ENCODE data around the gene DMRTB1.

Gene DMRTB1

DNA sequence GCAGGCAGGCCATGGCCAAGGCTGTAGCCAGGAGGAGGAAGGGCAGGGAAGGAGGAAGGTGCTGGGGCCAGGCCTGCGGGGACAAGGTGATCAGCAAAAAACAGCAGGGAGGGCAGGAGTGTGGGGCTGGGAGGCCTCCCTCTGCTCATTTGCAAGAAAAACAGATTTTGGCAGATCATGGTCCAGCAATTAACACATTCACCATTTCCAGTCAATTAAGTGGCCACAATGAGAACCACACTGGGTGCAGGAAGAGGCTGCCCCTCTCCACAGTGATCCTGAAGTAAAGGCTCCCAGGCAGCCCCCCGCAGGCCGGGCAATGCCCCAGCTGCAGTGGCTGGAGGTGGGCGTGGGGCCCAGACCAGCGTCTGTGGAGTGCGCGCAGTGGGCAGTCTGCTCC lies 54.6 kb downstream of the DMRTB1 start:
- Histone ChIP-seq H3K36me3 (ENCODE audit: control insufficient read depth in 2 of 2, insufficient read depth in 1 of 2, low read length in 2 of 2) (no peaks in the 10 kb centered on the region), H3K4me3 (ENCODE audit: low read depth, low read length) (no peak overlapping the region), H3K4me1 (ENCODE audit: control insufficient read depth, insufficient read depth, low read length) (peaks cover 13% of the 10 kb centered on the region), H3K27ac (ENCODE audit: extremely low read depth, low read depth, low read length) (no peak overlapping the region), H3K9me3 (ENCODE audit: control insufficient read depth, insufficient read depth, low read depth, low read length) (no peaks in the 10 kb centered on the region)
- no peak for TF ChIP-seq ZNF404 (tag by site-specific recombination; IDR thresholded peaks at IDR 0.05)
- no peak for TF ChIP-seq ZNF211 (tag by site-specific recombination; IDR thresholded peaks at IDR 0.05; ENCODE audit: low read depth)
- no peak for TF ChIP-seq ZNF335 (tag by site-specific recombination; conservative IDR thresholded peaks at IDR 0.05)
- TF ChIP-seq ZNF302 (tag by site-specific recombination; IDR thresholded peaks at IDR 0.05; ENCODE audit: low read depth): no peak
- TF ChIP-seq, protein P1, sequence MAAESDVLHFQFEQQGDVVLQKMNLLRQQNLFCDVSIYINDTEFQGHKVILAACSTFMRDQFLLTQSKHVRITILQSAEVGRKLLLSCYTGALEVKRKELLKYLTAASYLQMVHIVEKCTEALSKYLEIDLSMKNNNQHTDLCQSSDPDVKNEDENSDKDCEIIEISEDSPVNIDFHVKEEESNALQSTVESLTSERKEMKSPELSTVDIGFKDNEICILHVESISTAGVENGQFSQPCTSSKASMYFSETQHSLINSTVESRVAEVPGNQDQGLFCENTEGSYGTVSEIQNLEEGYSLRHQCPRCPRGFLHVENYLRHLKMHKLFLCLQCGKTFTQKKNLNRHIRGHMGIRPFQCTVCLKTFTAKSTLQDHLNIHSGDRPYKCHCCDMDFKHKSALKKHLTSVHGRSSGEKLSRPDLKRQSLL (tag by site-specific recombination; IDR thresholded peaks at IDR 0.05): no peak
- TF ChIP-seq ZNF473 (tag by site-specific recombination; IDR thresholded peaks at IDR 0.05): no peak
- TF ChIP-seq ZNF433 (tag by site-specific recombination; IDR thresholded peaks at IDR 0.05; ENCODE audit: low read depth): no peak
- no peak for TF ChIP-seq GFI1B (tag by site-specific recombination; IDR thresholded peaks at IDR 0.05)
- TF ChIP-seq, protein P2, sequence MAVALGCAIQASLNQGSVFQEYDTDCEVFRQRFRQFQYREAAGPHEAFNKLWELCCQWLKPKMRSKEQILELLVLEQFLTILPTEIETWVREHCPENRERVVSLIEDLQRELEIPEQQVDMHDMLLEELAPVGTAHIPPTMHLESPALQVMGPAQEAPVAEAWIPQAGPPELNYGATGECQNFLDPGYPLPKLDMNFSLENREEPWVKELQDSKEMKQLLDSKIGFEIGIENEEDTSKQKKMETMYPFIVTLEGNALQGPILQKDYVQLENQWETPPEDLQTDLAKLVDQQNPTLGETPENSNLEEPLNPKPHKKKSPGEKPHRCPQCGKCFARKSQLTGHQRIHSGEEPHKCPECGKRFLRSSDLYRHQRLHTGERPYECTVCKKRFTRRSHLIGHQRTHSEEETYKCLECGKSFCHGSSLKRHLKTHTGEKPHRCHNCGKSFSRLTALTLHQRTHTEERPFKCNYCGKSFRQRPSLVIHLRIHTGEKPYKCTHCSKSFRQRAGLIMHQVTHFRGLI (tag by site-specific recombination; IDR thresholded peaks at IDR 0.05): no peak
- no peak for TF ChIP-seq ZNF654 (tag by site-specific recombination; IDR thresholded peaks at IDR 0.05; ENCODE audit: low read depth)
- no peak for TF ChIP-seq PRDM1 (tag by site-specific recombination; IDR thresholded peaks at IDR 0.05)
- TF ChIP-seq, protein P3, sequence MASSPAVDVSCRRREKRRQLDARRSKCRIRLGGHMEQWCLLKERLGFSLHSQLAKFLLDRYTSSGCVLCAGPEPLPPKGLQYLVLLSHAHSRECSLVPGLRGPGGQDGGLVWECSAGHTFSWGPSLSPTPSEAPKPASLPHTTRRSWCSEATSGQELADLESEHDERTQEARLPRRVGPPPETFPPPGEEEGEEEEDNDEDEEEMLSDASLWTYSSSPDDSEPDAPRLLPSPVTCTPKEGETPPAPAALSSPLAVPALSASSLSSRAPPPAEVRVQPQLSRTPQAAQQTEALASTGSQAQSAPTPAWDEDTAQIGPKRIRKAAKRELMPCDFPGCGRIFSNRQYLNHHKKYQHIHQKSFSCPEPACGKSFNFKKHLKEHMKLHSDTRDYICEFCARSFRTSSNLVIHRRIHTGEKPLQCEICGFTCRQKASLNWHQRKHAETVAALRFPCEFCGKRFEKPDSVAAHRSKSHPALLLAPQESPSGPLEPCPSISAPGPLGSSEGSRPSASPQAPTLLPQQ (tag by site-specific recombination; IDR thresholded peaks at IDR 0.05): no peak
- TF ChIP-seq HOXA7 (CRISPR knock-in tag; IDR thresholded peaks at IDR 0.05; ENCODE audit: borderline replicate concordance): no peak
- TF ChIP-seq ZNF175 (tag by site-specific recombination; IDR thresholded peaks at IDR 0.05): no peak
- TF ChIP-seq GLI2 (tag by site-specific recombination; IDR thresholded peaks at IDR 0.05; ENCODE audit: borderline replicate concordance, low read depth): no peak
- no peak for TF ChIP-seq ZNF416 (tag by site-specific recombination; IDR thresholded peaks at IDR 0.05)
- TF ChIP-seq ZNF16 (tag by site-specific recombination; IDR thresholded peaks at IDR 0.05; ENCODE audit: low read depth): no peak
- TF ChIP-seq ZNF292 (tag by site-specific recombination; IDR thresholded peaks at IDR 0.05; ENCODE audit: borderline replicate concordance, low read depth): no peak
- no peak for TF ChIP-seq ZNF660 (tag by site-specific recombination; IDR thresholded peaks at IDR 0.05)
- ChIA-PET POLR2A (no interaction called here), CTCF (no interaction called here)

DNA sequence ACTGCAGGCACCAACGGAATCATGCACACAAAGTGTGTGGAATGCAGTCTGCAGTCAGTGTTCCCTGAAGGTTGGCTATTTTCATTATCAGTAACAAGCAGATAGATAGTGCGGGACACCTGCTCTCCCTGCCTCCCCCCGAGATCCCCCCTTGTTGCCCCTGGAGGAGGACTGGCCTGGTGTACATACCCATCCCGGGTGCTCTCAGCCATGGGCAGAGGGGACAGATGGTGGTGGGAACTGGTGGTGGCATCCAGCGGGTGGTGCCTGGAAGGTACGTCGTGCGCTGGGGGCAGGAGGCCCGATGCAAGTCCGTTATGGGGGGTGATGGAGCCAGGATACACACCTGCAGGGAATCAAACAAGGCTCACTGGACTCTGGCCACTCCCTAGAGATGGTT lies 55.2 kb downstream of the DMRTB1 start:
- Histone ChIP-seq H3K27ac (ENCODE audit: extremely low read depth, low read depth, low read length) (no peak overlapping the region), H3K4me3 (ENCODE audit: low read depth, low read length) (no peak overlapping the region), H3K36me3 (ENCODE audit: control insufficient read depth in 2 of 2, insufficient read depth in 1 of 2, low read length in 2 of 2) (no peaks in the 10 kb centered on the region), H3K4me1 (ENCODE audit: control insufficient read depth, insufficient read depth, low read length) (peaks cover 13% of the 10 kb centered on the region), H3K9me3 (ENCODE audit: control insufficient read depth, insufficient read depth, low read depth, low read length) (no peaks in the 10 kb centered on the region)
- TF ChIP-seq ZNF121 (tag by site-specific recombination; IDR thresholded peaks at IDR 0.05) (no peak), MYNN (tag by site-specific recombination; IDR thresholded peaks at IDR 0.05; ENCODE audit: borderline replicate concordance) (no peak)
- POLR2A ChIA-PET: no interaction called here
- CTCF ChIA-PET: no interaction called here
